Osteoblast (primary cell): ENCODE results near the gene NIPAL1. TPM values are rescaled to one million over a fixed set of nuclear protein-coding genes. Genes with fewer than 3 reads are reported as not detected.

Source experiments
- DNase-seq: peaks from one replicate; pipeline ENCODE4 v3.0.0; 2011; ENCODE audit warnings: low spot score, mixed read lengths; ENCODE audit not compliant: insufficient read length; ENCODE audit errors: missing footprints
- H2AFZ ChIP-seq: 2 replicates; pipeline ENCODE4 v1.6.0; 2011; ENCODE audit warnings: mild to moderate bottlenecking, low read length
- H3K27ac ChIP-seq: 2 replicates; pipeline ENCODE4 v1.5.1; 2011; ENCODE audit warnings: mild to moderate bottlenecking, low read depth, low read length, moderate library complexity
- H3K27me3 ChIP-seq: 2 replicates; pipeline ENCODE4 v1.6.0; 2012; ENCODE audit warnings: mild to moderate bottlenecking, control low read depth, inconsistent platforms, low read length, moderate library complexity; ENCODE audit not compliant: insufficient read depth
- H3K36me3 ChIP-seq: 2 replicates; pipeline ENCODE4 v1.5.1; 2011; ENCODE audit warnings: mild to moderate bottlenecking, low read length, control low read depth, moderate library complexity; ENCODE audit not compliant: insufficient read depth
- H3K4me1 ChIP-seq: 2 replicates; pipeline ENCODE4 v1.5.1; 2011; ENCODE audit warnings: mild to moderate bottlenecking, low read length, control low read depth, moderate library complexity; ENCODE audit not compliant: insufficient read depth
- H3K4me2 ChIP-seq: 2 replicates; pipeline ENCODE4 v1.6.0; 2011; ENCODE audit warnings: mild to moderate bottlenecking, low read length; ENCODE audit not compliant: insufficient read depth
- H3K4me3 ChIP-seq: fragments of 200-600 bp; sonication (generic); 3 replicates; pipeline ENCODE4 v1.5.1; 2012; ENCODE audit warnings: mild to moderate bottlenecking, low read length, inconsistent platforms; ENCODE audit not compliant: insufficient read depth
- H3K79me2 ChIP-seq: 2 replicates; pipeline ENCODE4 v1.6.0; 2012; ENCODE audit warnings: mild to moderate bottlenecking, low read length, control low read depth, inconsistent platforms; ENCODE audit not compliant: insufficient read depth
- H3K9me3 ChIP-seq: 2 replicates; pipeline ENCODE4 v1.5.1; 2011; ENCODE audit warnings: low read depth, low read length, control low read depth
- H4K20me1 ChIP-seq: 2 replicates; pipeline ENCODE4 v1.6.0; 2012; ENCODE audit warnings: mild to moderate bottlenecking, low read length, control low read depth; ENCODE audit not compliant: insufficient read depth
- total RNA-seq: library from RNA; depleted of rRNA; stranded (reverse); fragments of >200 nt; gene quantifications from 2 replicates; pipeline ENCODE4 v1.2.3, GENCODE V29; 2012
- TF ChIP-seq, protein P1 (sequence below): IDR thresholded peaks from 2 replicates; pipeline ENCODE4 v1.5.1; 2011; ENCODE audit warnings: mild to moderate bottlenecking, low read depth, low read length, moderate library complexity; ENCODE audit errors: extremely low read depth

NIPAL1 gene
- total RNA-seq, 1 donor: under 0.01 TPM

DNA sequence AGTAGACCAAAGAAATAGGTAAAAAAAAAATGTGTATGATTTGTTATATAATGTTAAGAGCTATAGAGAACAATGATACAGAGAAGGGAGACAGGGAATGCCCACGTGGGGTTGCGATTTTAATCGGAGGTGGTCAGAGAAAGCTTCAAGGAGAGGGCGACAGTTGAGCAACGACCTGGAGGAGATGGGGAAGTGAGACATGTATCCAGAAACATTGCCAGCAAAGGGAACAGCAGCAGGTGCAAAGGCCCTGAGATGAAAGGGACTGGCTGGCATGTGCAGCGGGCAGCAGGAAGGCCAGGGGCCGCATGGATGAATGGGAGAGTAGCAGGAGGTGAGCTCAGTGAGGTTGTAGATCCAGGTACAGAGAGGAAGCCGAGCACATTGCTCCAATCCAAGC lies 32.9 kb downstream of the NIPAL1 start:
- no peak overlapping the region for H3K4me2 ChIP-seq
- H3K79me2 ChIP-seq: no peaks in the 10 kb centered on the region
- no peak for DNase-seq
- H3K36me3 ChIP-seq: no peaks in the 10 kb centered on the region
- H3K27me3 ChIP-seq: peaks cover 12% of the 10 kb centered on the region
- H3K27ac ChIP-seq: no peak overlapping the region
- no peak overlapping the region for H2AFZ ChIP-seq
- H3K4me1 ChIP-seq: no peaks in the 10 kb centered on the region
- no peaks in the 10 kb centered on the region for H3K9me3 ChIP-seq
- H4K20me1 ChIP-seq: no peaks in the 10 kb centered on the region
- TF ChIP-seq, protein P1, sequence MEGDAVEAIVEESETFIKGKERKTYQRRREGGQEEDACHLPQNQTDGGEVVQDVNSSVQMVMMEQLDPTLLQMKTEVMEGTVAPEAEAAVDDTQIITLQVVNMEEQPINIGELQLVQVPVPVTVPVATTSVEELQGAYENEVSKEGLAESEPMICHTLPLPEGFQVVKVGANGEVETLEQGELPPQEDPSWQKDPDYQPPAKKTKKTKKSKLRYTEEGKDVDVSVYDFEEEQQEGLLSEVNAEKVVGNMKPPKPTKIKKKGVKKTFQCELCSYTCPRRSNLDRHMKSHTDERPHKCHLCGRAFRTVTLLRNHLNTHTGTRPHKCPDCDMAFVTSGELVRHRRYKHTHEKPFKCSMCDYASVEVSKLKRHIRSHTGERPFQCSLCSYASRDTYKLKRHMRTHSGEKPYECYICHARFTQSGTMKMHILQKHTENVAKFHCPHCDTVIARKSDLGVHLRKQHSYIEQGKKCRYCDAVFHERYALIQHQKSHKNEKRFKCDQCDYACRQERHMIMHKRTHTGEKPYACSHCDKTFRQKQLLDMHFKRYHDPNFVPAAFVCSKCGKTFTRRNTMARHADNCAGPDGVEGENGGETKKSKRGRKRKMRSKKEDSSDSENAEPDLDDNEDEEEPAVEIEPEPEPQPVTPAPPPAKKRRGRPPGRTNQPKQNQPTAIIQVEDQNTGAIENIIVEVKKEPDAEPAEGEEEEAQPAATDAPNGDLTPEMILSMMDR: no peak
- no peak overlapping the region for H3K4me3 ChIP-seq

DNA sequence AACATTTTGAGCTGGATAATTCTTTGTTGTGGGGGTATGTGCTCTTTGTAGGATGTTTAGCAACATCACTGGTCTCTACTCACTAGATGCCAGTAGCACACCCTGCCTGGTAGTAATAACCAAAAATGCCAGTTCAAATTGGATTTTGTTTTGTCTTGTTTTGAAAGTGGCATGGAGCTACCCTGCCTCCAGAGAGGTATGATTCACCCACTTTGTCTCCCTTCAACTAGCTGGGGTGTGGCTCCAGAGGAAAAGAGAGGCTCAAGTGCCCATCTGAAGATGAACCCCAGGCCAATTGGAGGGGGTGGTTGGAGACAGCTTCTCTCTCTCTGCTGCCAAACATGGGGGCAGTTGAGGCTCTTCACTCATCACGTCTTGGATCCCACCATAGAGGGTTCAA lies 34.5 kb downstream of the NIPAL1 start:
- no peaks in the 10 kb centered on the region for H3K9me3 ChIP-seq
- no peak overlapping the region for H3K27ac ChIP-seq
- H2AFZ ChIP-seq: no peak overlapping the region
- H3K79me2 ChIP-seq: no peaks in the 10 kb centered on the region
- no peaks in the 10 kb centered on the region for H4K20me1 ChIP-seq
- no peaks in the 10 kb centered on the region for H3K4me1 ChIP-seq
- H3K27me3 ChIP-seq: peaks cover 12% of the 10 kb centered on the region
- no peak overlapping the region for H3K4me3 ChIP-seq
- H3K4me2 ChIP-seq: no peak overlapping the region
- DNase-seq: no peak
- no peaks in the 10 kb centered on the region for H3K36me3 ChIP-seq
- TF ChIP-seq, protein P1: no peak

DNA sequence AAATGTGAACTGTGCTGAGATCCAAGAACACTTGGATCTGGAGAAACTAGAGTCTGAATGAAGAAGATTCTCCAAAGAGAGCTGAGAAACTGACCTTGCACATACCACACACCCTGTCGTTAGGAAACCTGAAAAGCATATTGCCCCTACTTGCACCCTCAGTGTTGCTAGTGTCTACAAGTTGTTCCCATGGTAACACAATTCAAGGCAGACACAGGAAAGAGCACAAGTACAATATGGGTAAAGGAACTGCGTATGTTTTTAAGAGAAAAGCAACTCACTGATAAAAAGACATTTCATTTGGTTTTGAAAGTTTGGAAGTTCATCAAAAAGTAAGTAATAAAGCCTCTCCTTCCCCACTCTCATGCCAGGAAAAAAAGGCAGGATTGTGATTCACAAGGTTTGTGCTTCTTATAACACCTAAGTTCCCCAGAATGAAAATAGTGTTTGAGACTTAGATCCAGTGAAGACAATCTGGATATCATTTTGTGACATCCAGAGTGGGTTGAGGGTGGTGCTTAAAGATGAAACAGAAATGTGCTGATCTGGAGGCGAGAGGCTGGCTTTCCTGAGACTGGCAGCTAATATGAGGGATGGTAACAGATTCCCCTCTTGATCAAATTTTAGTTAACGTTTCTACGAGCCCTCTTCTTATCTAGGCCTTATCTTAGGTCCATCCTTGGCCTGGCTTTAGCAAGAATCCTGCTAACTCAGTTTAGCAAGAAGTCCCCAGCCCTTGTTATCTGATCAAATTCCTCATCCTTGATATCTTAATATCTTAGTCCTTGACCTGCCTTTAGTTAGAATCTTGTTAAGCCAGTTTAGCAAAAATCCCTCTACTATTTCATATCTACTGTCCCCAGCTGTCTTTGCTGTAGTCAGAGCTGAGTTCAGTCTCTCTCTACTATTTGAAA lies 42.3 kb downstream of the NIPAL1 start:
- Histone ChIP-seq H3K27me3 (no peaks in the 10 kb centered on the region), H4K20me1 (no peaks in the 10 kb centered on the region), H3K4me3 (no peak overlapping the region), H2AFZ (no peak overlapping the region), H3K4me2 (no peak overlapping the region), H3K4me1 (no peaks in the 10 kb centered on the region), H3K79me2 (no peaks in the 10 kb centered on the region), H3K27ac (no peak overlapping the region), H3K9me3 (no peaks in the 10 kb centered on the region), H3K36me3 (no peaks in the 10 kb centered on the region)
- no peak for DNase-seq
- TF ChIP-seq, protein P1: no peak

DNA sequence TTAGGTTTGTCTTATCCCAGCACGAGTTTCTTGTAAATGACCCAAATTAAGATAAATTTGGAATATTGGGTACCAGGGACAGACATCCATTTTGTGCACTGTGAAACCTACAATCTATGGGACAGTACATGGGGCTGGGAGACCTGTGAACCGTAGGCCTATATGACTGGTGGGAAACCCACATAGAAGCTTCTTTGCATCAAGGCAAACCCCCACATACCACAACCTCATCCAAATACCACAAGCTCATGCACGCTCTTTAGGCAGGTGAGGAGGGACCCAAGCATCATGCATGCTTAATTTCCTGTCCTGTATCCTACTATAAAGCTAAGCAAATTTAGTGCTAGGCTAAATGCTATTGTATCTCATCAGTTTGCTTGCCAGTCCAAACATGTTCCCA lies 47.8 kb downstream of the NIPAL1 start:
- no peaks in the 10 kb centered on the region for H4K20me1 ChIP-seq
- H3K4me3 ChIP-seq: no peak overlapping the region
- H3K9me3 ChIP-seq: no peaks in the 10 kb centered on the region
- no peak overlapping the region for H3K4me2 ChIP-seq
- TF ChIP-seq, protein P1: no peak
- no peaks in the 10 kb centered on the region for H3K27me3 ChIP-seq
- no peak for DNase-seq
- H3K36me3 ChIP-seq: no peaks in the 10 kb centered on the region
- H3K27ac ChIP-seq: no peak overlapping the region
- no peak overlapping the region for H2AFZ ChIP-seq
- no peaks in the 10 kb centered on the region for H3K4me1 ChIP-seq
- no peaks in the 10 kb centered on the region for H3K79me2 ChIP-seq
